Peyer's patch (tissue), 4 donors: ENCODE results near the gene SMIM36. TPM values are rescaled to one million over a fixed set of nuclear protein-coding genes. Genes with fewer than 3 reads are reported as not detected.

ENCODE experiments used
- DNase-seq, 3 donors: peaks; one replicate each; pipeline ENCODE4 v3.0.0-alpha.2; 2017 to 2019
- H3K27ac ChIP-seq, 4 donors: fragments of 200-600 bp; sonication (generic); one replicate each; pipeline ENCODE4 v1.5.1; 2016 to 2019
- H3K27me3 ChIP-seq, 2 donors: fragments of 200-600 bp; sonication (generic); one replicate each; pipeline ENCODE4 v1.5.1; 2019
- H3K36me3 ChIP-seq, 3 donors: fragments of 200-600 bp; sonication (generic); one replicate each; pipeline ENCODE4 v1.5.1; 2016 to 2019
- H3K4me1 ChIP-seq, 4 donors: fragments of 200-600 bp; sonication (generic); one replicate each; pipeline ENCODE4 v1.5.1; 2016 to 2019
- H3K4me3 ChIP-seq, 4 donors: fragments of 200-600 bp; sonication (generic); 1 replicate in 3 of 4; 2 replicates in 1 of 4; pipeline ENCODE4 v1.5.1; 2016 to 2019; ENCODE audit warnings: mild to moderate bottlenecking in 1 of 4
- H3K9me3 ChIP-seq, 4 donors: fragments of 200-600 bp; sonication (generic); one replicate each; pipeline ENCODE4 v1.5.1; 2016 to 2019; ENCODE audit warnings: mild to moderate bottlenecking in 1 of 4
- POLR2A ChIP-seq, 2 donors: fragments of 450-650 bp; IDR thresholded peaks; one replicate each; pipeline ENCODE4 v1.5.1; 2017; ENCODE audit warnings: antibody characterized with exemption in 2 of 2, mild to moderate bottlenecking in 2 of 2, moderate library complexity in 2 of 2
- total RNA-seq, 4 donors: library from RNA; depleted of rRNA; stranded (reverse); fragments of >200 nt; gene quantifications; one replicate each; pipeline ENCODE4 v1.1.0, GENCODE V29; 2016
- TF ChIP-seq, protein P1 (sequence below), 6 experiments: fragments of 450-650 bp in 4 of 6; fragments of 200-600 bp in 2 of 6; sonication (generic) in 1 of 6; IDR thresholded peaks; one replicate each; pipeline ENCODE4 v1.5.1; 2017 to 2019; ENCODE audit warnings: antibody characterized with exemption in 6 of 6, mild to moderate bottlenecking in 3 of 6, moderate library complexity in 1 of 6

The SMIM36 gene
- total RNA-seq, 4 donors from 2014 or later, result not detected

DNA sequence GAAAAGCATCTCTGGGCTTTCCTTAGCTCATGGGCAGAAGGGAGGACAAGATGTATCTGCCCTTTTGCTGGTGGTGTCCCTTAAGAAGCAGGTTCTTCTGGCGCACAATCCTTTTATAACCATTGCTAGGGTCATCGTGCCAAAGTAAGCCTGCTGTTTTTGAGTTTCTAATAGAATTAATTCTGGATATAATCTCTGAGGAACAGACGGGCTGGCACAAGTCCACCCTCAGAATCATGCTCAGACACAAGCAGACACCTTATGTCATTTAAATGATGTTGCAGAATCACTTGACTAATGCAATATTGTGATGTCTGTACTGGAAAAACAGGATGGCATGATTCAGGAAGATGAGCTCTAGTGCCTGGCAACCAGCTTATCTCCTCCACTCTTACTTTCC lies 70.9 kb downstream of the SMIM36 start:
- Histone ChIP-seq H3K27ac (no peak overlapping the region), H3K36me3 (no peaks in the 10 kb centered on the region), H3K4me1 (peaks cover 0 to 4% (median 0%) of the 10 kb centered on the region in 4 donors), H3K27me3 (no peaks in the 10 kb centered on the region), H3K4me3 (no peak overlapping the region), H3K9me3 (no peaks in the 10 kb centered on the region)
- TF ChIP-seq POLR2A (IDR thresholded peaks at IDR 0.05), result no peak
- TF ChIP-seq, protein P1, sequence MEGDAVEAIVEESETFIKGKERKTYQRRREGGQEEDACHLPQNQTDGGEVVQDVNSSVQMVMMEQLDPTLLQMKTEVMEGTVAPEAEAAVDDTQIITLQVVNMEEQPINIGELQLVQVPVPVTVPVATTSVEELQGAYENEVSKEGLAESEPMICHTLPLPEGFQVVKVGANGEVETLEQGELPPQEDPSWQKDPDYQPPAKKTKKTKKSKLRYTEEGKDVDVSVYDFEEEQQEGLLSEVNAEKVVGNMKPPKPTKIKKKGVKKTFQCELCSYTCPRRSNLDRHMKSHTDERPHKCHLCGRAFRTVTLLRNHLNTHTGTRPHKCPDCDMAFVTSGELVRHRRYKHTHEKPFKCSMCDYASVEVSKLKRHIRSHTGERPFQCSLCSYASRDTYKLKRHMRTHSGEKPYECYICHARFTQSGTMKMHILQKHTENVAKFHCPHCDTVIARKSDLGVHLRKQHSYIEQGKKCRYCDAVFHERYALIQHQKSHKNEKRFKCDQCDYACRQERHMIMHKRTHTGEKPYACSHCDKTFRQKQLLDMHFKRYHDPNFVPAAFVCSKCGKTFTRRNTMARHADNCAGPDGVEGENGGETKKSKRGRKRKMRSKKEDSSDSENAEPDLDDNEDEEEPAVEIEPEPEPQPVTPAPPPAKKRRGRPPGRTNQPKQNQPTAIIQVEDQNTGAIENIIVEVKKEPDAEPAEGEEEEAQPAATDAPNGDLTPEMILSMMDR (IDR thresholded peaks at IDR 0.05), result no peak
- no peak for DNase-seq

DNA sequence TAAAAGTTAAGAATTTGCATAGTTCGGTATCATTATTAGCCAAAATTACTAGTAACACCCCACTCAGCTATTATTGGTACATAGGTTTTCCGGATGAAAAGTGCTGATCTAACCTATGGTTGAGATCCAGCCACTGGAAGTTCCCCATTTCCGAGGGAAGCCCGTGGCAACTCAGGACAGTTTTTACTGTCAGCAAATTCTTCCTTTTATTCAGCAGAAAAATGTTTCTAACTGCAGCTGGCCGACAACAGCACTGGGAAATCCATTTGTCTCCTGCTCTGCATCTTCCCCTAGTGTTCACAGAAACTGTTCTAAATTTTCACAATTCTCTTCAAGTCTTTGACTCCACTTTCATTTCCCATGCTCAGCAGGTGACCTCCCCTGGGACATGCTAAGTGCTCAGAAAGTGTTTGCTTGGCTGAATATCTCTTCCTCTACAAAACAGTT lies 74.1 kb downstream of the SMIM36 start:
- H3K36me3 ChIP-seq, result no peaks in the 10 kb centered on the region
- peak in 2 of 3 donors; percentile 71 to 73 for DNase-seq

DNA sequence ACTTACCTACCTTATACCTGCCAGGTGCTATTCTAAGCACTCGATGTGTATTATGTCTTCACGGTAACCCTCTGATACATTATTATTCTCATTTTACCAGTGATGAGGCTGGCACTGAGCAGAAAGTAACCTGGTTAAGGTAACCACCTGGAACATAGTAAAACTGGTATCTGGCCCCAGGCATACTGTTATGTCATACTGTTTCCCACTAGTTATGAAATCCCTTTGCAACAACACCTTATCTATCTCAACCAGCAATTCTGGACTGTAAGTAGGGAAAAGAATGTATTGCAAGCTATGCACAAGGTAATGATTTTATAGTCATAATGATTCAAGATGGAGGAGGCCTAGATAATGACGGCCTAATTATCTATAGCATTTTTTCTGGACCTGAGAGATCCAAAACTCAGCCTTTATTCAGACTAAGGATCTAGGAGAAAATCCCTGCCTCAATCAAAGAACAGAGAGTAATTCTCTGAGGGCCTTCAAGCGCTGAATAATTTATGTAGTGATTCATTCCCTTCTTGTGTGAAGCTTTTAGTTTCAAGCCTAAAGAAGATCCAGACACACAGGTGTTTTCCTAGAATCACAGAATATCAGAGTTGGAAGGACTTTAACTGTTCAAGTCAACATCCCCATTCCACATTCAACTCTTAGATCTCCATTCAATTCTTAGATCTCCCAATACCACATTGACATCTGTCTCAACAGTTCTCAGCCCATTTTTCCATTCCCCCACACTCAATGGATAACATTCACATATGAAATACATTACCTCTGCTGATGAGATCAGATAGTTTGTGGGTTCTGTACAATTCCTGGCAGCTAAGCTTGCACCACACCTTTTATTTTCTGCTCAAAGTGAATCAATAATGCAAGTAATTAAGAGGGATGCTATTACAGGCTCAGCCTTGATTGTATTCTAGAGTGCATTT lies 74.8 kb downstream of the SMIM36 start:
- H3K4me1 ChIP-seq, result peaks cover 0 to 18% (median 0%) of the 10 kb centered on the region in 4 donors
- DNase-seq, result no peak
- H3K9me3 ChIP-seq, result no peaks in the 10 kb centered on the region
- TF ChIP-seq POLR2A (IDR thresholded peaks at IDR 0.05), result no peak
- TF ChIP-seq, protein P1 (IDR thresholded peaks at IDR 0.05), result no peak
- no peaks in the 10 kb centered on the region for H3K27me3 ChIP-seq
- peak overlapping the region in 1 of 4 donors; percentile 59 for H3K27ac ChIP-seq
- H3K4me3 ChIP-seq, result no peak overlapping the region
- no peaks in the 10 kb centered on the region for H3K36me3 ChIP-seq

More for the DNA sequence above, 74.1 kb downstream of the SMIM36 start:
- Histone ChIP-seq H3K4me3 (no peak overlapping the region), H3K4me1 (peaks cover 0 to 18% (median 0%) of the 10 kb centered on the region in 4 donors), H3K9me3 (no peaks in the 10 kb centered on the region), H3K27me3 (no peaks in the 10 kb centered on the region), H3K27ac (peak overlapping the region in 1 of 4 donors; percentile 59)
- TF ChIP-seq POLR2A (IDR thresholded peaks at IDR 0.05), result no peak
- TF ChIP-seq, protein P1 (IDR thresholded peaks at IDR 0.05), result no peak

DNA sequence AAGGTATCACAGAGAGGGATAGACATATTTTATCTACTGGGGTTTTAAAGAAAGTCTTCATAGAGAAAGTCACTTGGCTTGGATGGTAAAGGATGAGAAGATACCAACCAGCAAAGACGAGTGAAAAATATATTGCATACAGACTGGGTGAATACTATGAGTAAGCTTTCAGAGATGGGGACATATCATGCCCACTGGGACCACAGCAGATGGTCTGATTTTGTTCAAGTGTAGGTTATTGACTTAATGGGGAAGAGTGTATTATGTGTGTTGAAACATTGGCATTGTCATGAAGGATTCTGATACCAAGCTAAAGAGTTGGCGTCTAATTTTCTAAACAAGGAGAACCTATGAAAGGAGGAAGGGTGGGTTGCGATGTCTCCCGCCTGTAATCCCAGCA lies 75.8 kb downstream of the SMIM36 start:
- DNase-seq, result no peak
- Histone ChIP-seq H3K27me3 (no peaks in the 10 kb centered on the region), H3K4me3 (no peak overlapping the region), H3K4me1 (peaks cover 0 to 18% (median 0%) of the 10 kb centered on the region in 4 donors), H3K27ac (no peak overlapping the region), H3K36me3 (no peaks in the 10 kb centered on the region), H3K9me3 (no peaks in the 10 kb centered on the region)
- no peak for TF ChIP-seq POLR2A (IDR thresholded peaks at IDR 0.05)
- TF ChIP-seq, protein P1 (IDR thresholded peaks at IDR 0.05), result no peak

- H3K4me3 ChIP-seq, result no peak overlapping the region
- no peaks in the 10 kb centered on the region for H3K36me3 ChIP-seq
- H3K27ac ChIP-seq, result no peak overlapping the region
- peaks cover 0 to 18% (median 0%) of the 10 kb centered on the region in 4 donors for H3K4me1 ChIP-seq
- no peaks in the 10 kb centered on the region for H3K9me3 ChIP-seq
- no peaks in the 10 kb centered on the region for H3K27me3 ChIP-seq
- TF ChIP-seq, protein P1 (IDR thresholded peaks at IDR 0.05), result no peak
- TF ChIP-seq POLR2A (IDR thresholded peaks at IDR 0.05), result no peak
- DNase-seq, result no peak
Measured at GRCh38 chr17:55434721-55435120, 76.5 kb downstream of the SMIM36 start.
